Fibroblast of villous mesenchyme (primary cell): Measurements from ENCODE around the gene SMU1. TPM values are rescaled to one million over a fixed set of nuclear protein-coding genes. Genes with fewer than 3 reads are reported as not detected.

Experiments used
- DNase-seq: peaks from one replicate; pipeline ENCODE4 v3.0.0-alpha.2; 2010; ENCODE audit warnings: low read depth
- H3K4me3 ChIP-seq: 2 replicates; pipeline ENCODE4 v1.5.1; 2011; ENCODE audit warnings: low read depth, mild to moderate bottlenecking, low read length
- total RNA-seq: library from RNA; depleted of rRNA; stranded (reverse); fragments of >200 nt; gene quantifications from 2 replicates; pipeline ENCODE4 v1.2.3, GENCODE V29; 2012
- TF ChIP-seq, protein P1 (sequence below): IDR thresholded peaks from 2 replicates; pipeline ENCODE4 v1.5.1; 2012; ENCODE audit warnings: low read depth, mild to moderate bottlenecking, low read length; ENCODE audit not compliant: insufficient read depth

SMU1 gene
- 29.3 and 42.7 TPM in 2 replicates for total RNA-seq

DNA sequence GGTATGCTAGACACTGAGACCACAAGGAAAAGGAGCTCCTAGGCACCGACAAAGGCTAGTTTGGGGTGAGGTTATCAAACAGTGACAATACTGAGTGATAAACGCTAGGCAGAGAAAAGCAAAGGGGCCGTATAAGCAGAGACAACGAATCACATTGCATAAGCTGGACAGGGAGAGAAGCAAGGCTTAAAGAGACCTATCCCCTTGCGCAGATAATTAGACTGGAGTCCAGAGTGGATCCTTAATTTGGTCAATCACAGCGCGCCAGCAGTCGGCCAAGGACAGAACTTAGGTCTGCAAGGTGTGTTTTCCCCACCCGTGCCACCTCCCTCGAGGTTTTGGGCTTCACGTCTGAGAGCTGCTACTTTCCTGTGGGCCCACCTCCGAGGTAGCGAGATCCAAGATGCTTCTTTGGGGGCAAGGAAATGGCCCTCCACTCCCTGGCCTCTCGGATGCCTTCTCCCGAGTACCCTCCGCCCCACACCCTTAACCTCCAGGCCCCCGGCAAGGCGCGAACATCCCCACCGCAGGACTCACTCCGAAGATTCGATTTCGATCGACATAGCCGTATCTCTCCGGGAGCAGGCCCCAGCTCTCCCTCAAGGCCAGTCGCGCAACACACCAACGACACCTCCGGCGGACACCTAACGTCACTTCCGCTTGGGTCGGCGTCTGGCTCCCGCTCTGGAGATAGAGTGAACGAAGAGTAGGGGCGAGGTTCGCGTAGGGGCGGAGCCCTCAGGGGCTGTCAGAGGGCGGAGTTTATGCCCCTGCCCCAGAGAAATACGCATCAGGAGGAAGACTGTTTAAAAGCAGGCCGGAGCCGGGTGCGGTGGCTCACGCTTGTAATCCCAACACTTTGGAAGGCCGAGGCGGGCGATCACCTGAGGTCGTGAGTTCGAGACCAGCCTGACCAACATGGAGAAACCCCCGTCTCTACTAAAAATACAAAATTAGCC lies at the start of gene SMU1:
TSS of gene SMU1 (minus strand) at position 629 of the 959 bp plus-strand sequence. CDS start at position 563, 66 bp downstream.
- TF ChIP-seq, protein P1, sequence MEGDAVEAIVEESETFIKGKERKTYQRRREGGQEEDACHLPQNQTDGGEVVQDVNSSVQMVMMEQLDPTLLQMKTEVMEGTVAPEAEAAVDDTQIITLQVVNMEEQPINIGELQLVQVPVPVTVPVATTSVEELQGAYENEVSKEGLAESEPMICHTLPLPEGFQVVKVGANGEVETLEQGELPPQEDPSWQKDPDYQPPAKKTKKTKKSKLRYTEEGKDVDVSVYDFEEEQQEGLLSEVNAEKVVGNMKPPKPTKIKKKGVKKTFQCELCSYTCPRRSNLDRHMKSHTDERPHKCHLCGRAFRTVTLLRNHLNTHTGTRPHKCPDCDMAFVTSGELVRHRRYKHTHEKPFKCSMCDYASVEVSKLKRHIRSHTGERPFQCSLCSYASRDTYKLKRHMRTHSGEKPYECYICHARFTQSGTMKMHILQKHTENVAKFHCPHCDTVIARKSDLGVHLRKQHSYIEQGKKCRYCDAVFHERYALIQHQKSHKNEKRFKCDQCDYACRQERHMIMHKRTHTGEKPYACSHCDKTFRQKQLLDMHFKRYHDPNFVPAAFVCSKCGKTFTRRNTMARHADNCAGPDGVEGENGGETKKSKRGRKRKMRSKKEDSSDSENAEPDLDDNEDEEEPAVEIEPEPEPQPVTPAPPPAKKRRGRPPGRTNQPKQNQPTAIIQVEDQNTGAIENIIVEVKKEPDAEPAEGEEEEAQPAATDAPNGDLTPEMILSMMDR: no peak
- DNase-seq: peak; percentile 99

DNA sequence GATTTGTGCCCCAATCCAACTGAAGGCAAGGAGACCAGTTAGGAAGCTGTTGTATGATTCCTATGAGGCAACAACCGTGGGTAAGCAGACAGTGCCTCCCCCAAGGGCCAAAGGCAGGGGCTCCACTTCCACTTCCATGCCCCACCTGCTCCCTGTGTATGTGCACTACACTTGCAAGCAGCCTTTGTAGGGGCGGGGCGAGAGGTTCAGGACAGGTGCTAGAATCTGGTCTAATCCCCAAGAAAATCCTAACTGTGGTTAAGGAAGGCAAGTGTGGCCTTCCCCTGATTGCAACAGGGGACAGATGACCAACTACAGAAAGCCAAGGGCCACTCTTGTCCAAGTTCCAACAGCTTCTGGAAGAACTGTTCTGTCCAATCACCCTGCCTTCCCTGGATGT lies 49.0 kb upstream of the SMU1 start:
- TF ChIP-seq, protein P1: no peak
- H3K4me3 ChIP-seq: no peak overlapping the region
- DNase-seq: no peak

More for the DNA sequence above, at the start of gene SMU1:
- peak within 1 kb of the TSS; percentile 79 for H3K4me3 ChIP-seq

DNA sequence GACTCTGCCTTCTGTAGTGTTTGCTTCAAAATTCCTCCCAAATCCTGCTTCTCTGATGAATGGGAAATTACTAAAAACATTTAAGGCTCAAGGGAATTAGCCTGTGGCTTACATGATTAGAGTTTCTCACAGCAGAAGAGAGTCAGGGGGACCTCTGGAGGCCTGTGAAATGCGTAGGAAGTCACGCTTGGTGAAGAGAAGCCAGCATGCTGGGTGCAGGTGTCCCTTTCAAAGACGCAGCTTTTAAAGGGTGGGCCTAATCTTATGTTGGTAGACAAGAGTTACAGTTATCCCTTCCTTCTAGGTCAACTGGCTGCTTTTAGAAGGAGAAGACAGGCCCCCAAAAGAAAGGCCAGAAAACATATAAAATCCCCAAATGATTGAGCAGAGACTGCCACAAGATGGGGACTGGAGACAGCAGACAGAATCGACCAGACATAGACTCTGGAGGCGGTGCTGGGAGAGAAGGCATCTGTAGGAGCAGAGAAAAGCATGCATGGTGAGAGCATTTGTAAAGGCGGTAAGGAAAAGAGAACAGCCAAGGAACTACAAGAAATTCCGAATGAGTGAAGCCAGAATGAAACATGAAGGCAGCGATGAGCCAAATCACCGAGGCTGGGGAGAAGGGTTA lies 48.4 kb upstream of the SMU1 start:
- no peak for DNase-seq
- TF ChIP-seq, protein P1: no peak
- no peak overlapping the region for H3K4me3 ChIP-seq

DNA sequence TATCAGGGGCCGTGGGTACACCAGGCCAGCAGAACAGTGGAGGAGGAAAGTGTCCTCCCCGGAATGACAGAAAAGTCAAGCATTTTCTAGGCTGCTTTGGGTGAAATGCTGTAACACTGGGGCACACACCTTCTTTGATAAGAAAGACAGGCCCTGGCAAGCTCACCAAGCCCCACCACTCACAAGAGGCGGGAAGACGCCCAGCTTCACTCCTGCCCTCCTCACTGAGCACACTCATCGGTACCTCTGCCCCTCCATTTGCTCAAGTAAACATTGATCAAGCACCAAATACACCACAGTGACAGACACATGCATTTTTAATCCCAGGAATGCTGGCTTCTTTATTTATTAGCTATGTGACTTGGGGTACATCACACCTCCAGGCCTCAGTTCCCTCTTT lies 47.6 kb upstream of the SMU1 start:
- H3K4me3 ChIP-seq: no peak overlapping the region
- TF ChIP-seq, protein P1: no peak
- DNase-seq: no peak

DNA sequence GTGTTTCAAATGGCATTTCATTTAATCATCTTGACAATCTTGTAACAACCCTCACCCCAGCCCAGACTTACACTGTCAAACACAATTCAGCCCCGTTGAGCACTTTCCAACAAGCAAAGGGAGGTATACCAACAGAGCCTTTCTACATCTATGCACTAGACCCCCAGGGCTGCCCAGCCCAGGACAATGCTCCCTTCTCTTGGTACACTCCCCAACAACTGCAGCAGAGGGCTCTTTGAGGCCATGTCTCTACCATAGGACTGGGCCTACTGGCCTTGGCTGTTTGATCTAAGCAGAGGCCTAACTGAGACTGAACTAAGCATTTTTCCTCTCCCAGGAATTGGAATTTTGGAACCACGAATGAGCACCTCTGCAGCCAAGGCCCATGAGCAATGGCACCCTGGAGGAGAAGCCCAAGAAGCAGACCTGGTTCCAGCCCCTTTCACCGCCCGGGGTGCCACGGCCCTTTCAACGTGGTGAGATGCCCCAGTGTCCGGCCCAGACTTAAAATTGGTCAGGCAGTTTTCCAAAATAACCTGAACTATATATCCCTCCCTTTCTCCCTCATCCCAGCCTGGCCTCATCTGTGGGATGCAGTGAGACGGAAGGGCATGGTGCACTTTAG lies 47.0 kb upstream of the SMU1 start:
- TF ChIP-seq, protein P1: no peak
- no peak overlapping the region for H3K4me3 ChIP-seq
- DNase-seq: no peak

DNA sequence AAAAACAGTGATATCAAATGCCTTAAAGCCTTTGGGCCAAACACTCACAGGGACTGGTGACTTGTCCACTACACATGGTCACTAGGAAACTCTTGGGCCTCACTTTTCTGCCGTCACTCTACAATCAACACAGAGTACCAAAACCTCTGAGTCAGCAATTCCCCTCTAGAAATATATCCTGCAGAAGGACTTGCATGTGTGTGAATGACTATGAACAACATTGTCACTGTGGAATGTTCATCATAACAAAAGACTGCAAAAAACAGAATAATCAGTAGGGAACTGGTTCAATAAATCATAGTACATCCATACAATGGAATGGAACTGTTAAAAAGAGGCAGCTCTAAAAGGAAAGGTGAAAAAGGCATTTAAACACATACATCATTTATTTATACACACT lies 44.1 kb upstream of the SMU1 start:
- TF ChIP-seq, protein P1: no peak
- no peak overlapping the region for H3K4me3 ChIP-seq
- DNase-seq: no peak
